ENCODE results near the gene VAPA.

DNA sequence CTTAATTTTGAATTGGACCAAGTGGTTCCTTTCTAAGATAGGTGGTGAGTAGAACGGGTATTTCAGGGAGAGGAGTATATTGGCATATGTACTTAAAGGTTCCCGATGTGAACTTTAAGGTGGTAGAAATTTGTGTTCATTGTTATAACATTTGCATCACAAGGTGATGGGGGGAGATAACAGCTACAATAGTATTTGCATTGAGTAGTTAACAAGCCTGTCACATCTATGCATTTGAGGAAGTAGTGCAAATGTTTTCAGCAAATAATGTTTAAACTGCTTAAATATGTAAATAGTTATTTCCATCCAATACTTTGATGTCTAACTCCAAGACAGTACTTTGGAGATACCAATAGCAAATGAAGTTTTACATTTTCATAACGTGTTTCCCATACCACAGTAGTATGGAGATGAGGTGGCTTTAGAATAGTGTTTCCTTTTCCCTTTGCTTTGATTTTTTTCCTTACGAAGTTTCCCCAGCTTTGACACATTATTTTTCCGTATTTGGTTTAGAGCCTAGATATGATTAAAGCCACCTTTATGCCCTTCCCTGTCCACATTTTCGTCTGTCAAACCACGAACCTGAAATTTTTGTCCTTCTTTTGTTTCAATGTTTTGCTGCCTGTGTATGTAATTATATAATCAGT lies 46.6 kb downstream of the VAPA start:
- TF ChIP-seq, protein P1, sequence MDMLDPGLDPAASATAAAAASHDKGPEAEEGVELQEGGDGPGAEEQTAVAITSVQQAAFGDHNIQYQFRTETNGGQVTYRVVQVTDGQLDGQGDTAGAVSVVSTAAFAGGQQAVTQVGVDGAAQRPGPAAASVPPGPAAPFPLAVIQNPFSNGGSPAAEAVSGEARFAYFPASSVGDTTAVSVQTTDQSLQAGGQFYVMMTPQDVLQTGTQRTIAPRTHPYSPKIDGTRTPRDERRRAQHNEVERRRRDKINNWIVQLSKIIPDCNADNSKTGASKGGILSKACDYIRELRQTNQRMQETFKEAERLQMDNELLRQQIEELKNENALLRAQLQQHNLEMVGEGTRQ (IDR thresholded peaks at IDR 0.05; ENCODE audit: borderline replicate concordance, low read depth, low read length) = no peak
- TF ChIP-seq EP300 (IDR thresholded peaks at IDR 0.05; ENCODE audit: borderline replicate concordance in 1 of 2, low read depth in 1 of 2, low read length in 1 of 2) = no peak

Data from SK-N-SH (cell line).